A549 treated with CORT108297 at 1 μM for 4 hours (cell line): Measurements from ENCODE around the gene SMCO3. TPM values are rescaled to one million over a fixed set of nuclear protein-coding genes. Genes with fewer than 3 reads are reported as not detected.

Experiments
- total RNA-seq: library from RNA; stranded (reverse); fragments of 200-300 nt; extraction: Qiagen RNA extraction; gene quantifications from 5 replicates; pipeline ENCODE4 v1.2.3, GENCODE V29; 2022

The SMCO3 gene
- 0.04 TPM in 1 of 5 replicates, not detected in the others for total RNA-seq

GRCh38 chr12:14814014-14814413, at the start of gene SMCO3:
SMCO3 (minus strand) TSS chr12:14814182; CDS start chr12:14806680, 7,502 bp downstream.

GRCh38 chr12:14843425-14843887, 29.5 kb upstream of the SMCO3 start, which contains the start of gene ART4:
ART4 (minus strand) TSS chr12:14843526; CDS start chr12:14843113, 413 bp downstream.

GRCh38 chr12:14803011-14803829, 10.8 kb downstream of the SMCO3 start, which contains the start of the genes C12orf60 and WBP11:
C12orf60 (plus strand) TSS chr12:14803670; CDS start chr12:14822936, 19,266 bp downstream.
WBP11 (minus strand) TSS chr12:14803478; CDS start chr12:14801383, 2,095 bp downstream.

Other genes with a start within 250 kb of the SMCO3 start
- 4.3 to 5.4 TPM (median 4.6 TPM) in 5 replicates for gene PLBD1, start 246.3 kb downstream of the SMCO3 start, total RNA-seq
- gene GUCY2C, start 117.6 kb downstream of the SMCO3 start, total RNA-seq = 0.02 TPM in 2 of 5 replicates, not detected in the others
- gene WBP11, start 10.7 kb downstream of the SMCO3 start, total RNA-seq = 41.8 to 55.8 TPM (median 45.6 TPM) in 5 replicates
- 1.7 to 2.2 TPM (median 1.9 TPM) in 5 replicates for gene C12orf60, start 10.5 kb downstream of the SMCO3 start, total RNA-seq
- 0.09 TPM in 1 of 5 replicates, not detected in the others for gene ART4, start 29.3 kb upstream of the SMCO3 start, total RNA-seq
- gene MGP, start 71.7 kb upstream of the SMCO3 start, total RNA-seq = not detected in 5 replicates
- gene ERP27, start 124.4 kb upstream of the SMCO3 start, total RNA-seq = 0.03 TPM in 1 of 5 replicates, not detected in the others
- gene ARHGDIB, start 147.4 kb upstream of the SMCO3 start, total RNA-seq = 0.75 to 1.6 TPM (median 1.3 TPM) in 5 replicates
- gene PDE6H, start 158.9 kb upstream of the SMCO3 start, total RNA-seq = not detected in 5 replicates